HG03095 (cell line): Measurements from ENCODE around the gene INPP5B.
"Not testable (repeated sequence)": the region's sequence is repeated elsewhere in the genome, so short reads cannot be mapped to it uniquely, and the experiment has no call there.

ENCODE experiments used
- ATAC-seq: cut with Tn5 transposase; IDR thresholded peaks from one replicate; pipeline ENCODE4 v1.9.1; 2021; ENCODE audit warnings: moderate library complexity; ENCODE audit not compliant: unreplicated experiment

Gene INPP5B

GRCh38 chr1:37914719-37915475, 32.0 kb downstream of the INPP5B start:
- ATAC-seq, result no peak

GRCh38 chr1:37911478-37911877, 35.4 kb downstream of the INPP5B start:
- not testable (repeated sequence) for ATAC-seq

GRCh38 chr1:37910886-37911285, 36.0 kb downstream of the INPP5B start:
- not testable (repeated sequence) for ATAC-seq

- ATAC-seq, result not testable (repeated sequence)
Observed at GRCh38 chr1:37908531-37908930, 38.3 kb downstream of the INPP5B start.

GRCh38 chr1:37907416-37908125, 39.3 kb downstream of the INPP5B start:
- ATAC-seq, result not testable (repeated sequence)

GRCh38 chr1:37906591-37906990, 40.3 kb downstream of the INPP5B start:
- ATAC-seq, result not testable (repeated sequence)

GRCh38 chr1:37905727-37906126, 41.1 kb downstream of the INPP5B start:
- ATAC-seq, result no peak

- ATAC-seq, result not testable (repeated sequence)
Observed at GRCh38 chr1:37903921-37904320, 42.9 kb downstream of the INPP5B start.

GRCh38 chr1:37902983-37903382, 43.9 kb downstream of the INPP5B start:
- no peak for ATAC-seq

GRCh38 chr1:37901893-37902225, 45.0 kb downstream of the INPP5B start:
- no peak for ATAC-seq

- ATAC-seq, result peak; percentile 79
Observed at GRCh38 chr1:37901191-37901892, 45.5 kb downstream of the INPP5B start.

- not testable (repeated sequence) for ATAC-seq
Observed at GRCh38 chr1:37897563-37897962, 49.3 kb downstream of the INPP5B start.

- ATAC-seq, result no peak
Observed at GRCh38 chr1:37893673-37894072, 53.2 kb downstream of the INPP5B start.

GRCh38 chr1:37892151-37893047, 54.5 kb downstream of the INPP5B start:
- ATAC-seq, result no peak

GRCh38 chr1:37890378-37891014, 56.4 kb downstream of the INPP5B start:
- ATAC-seq, result no peak

- no peak for ATAC-seq
Observed at GRCh38 chr1:37888022-37888700, 58.7 kb downstream of the INPP5B start.

- ATAC-seq, result no peak
Observed at GRCh38 chr1:37884145-37884544, 62.7 kb downstream of the INPP5B start.

- ATAC-seq, result no peak
Observed at GRCh38 chr1:37883671-37884070, 63.2 kb downstream of the INPP5B start.

GRCh38 chr1:37879865-37880264, 67.0 kb downstream of the INPP5B start:
- ATAC-seq, result no peak

GRCh38 chr1:37878071-37878470, 68.8 kb downstream of the INPP5B start:
- ATAC-seq, result no peak
